Stimulated activated CD4-positive, alpha-beta T cell treated with anti-CD3 and anti-CD28 coated beads, Interleukin-1b, Interleukin-23, amount 100 ng/mL, for 48 hours (primary cell): ENCODE results near the gene ABHD12.
A peak's percentile ranks its signal among the peaks of the same experiment; 100 is the strongest.
"Not testable (repeated sequence)": the region's sequence is repeated elsewhere in the genome, so short reads cannot be mapped to it uniquely, and the experiment has no call there.

Experiments
- DNase-seq: peaks from one replicate; pipeline ENCODE4 v3.0.0-alpha.2; 2020

ABHD12 gene

GRCh38 chr20:25320035-25320800 is 70.4 kb downstream of the ABHD12 start:
- no peak for DNase-seq

GRCh38 chr20:25319241-25320034 is 71.2 kb downstream of the ABHD12 start:
- no peak for DNase-seq

GRCh38 chr20:25318471-25319240 is 72.0 kb downstream of the ABHD12 start:
- no peak for DNase-seq

- DNase-seq: no peak
These were observed 73.1 kb downstream of the ABHD12 start for GRCh38 chr20:25317351-25318075.

- DNase-seq: no peak
These were observed 74.0 kb downstream of the ABHD12 start for GRCh38 chr20:25316506-25317190.

GRCh38 chr20:25315418-25316210 is 75.0 kb downstream of the ABHD12 start:
- no peak for DNase-seq

GRCh38 chr20:25314497-25315417 is 75.9 kb downstream of the ABHD12 start:
- no peak for DNase-seq

- DNase-seq: no peak
These were observed 77.0 kb downstream of the ABHD12 start for GRCh38 chr20:25313593-25313992.

GRCh38 chr20:25312716-25313115 is 77.9 kb downstream of the ABHD12 start:
- DNase-seq: not testable (repeated sequence)

- DNase-seq: no peak
These were observed 79.5 kb downstream of the ABHD12 start for GRCh38 chr20:25310921-25311728.

- DNase-seq: peak; percentile 67
These were observed 80.2 kb downstream of the ABHD12 start for GRCh38 chr20:25310268-25310920.

GRCh38 chr20:25309395-25310267 is 81.0 kb downstream of the ABHD12 start:
- DNase-seq: peak; percentile 19

- DNase-seq: no peak
These were observed 81.8 kb downstream of the ABHD12 start for GRCh38 chr20:25308671-25309394.

GRCh38 chr20:25308083-25308491 is 82.5 kb downstream of the ABHD12 start:
- DNase-seq: no peak

- no peak for DNase-seq
These were observed 83.4 kb downstream of the ABHD12 start for GRCh38 chr20:25306991-25307903.
